Effector memory CD4-positive, alpha-beta T cell (primary cell): ENCODE results near the gene PDX1.
"Not testable (repeated sequence)": the region's sequence is repeated elsewhere in the genome, so short reads cannot be mapped to it uniquely, and the experiment has no call there.

Source experiments
- DNase-seq, 3 donors: peaks; one replicate each; pipeline ENCODE4 v3.0.0-alpha.2; 2020
- H3K27ac ChIP-seq: 2 replicates; pipeline ENCODE4 v1.7.0; 2013; ENCODE audit warnings: mild to moderate bottlenecking, low read length, moderate library complexity; ENCODE audit not compliant: insufficient read depth, poor library complexity, severe bottlenecking
- H3K27me3 ChIP-seq: replicated peaks from 2 replicates; pipeline ENCODE4 v1.7.0; 2013; ENCODE audit warnings: mild to moderate bottlenecking, low read length; ENCODE audit not compliant: insufficient read depth, control insufficient read depth, poor library complexity, severe bottlenecking
- H3K36me3 ChIP-seq: 2 replicates; pipeline ENCODE4 v1.7.0; 2013; ENCODE audit warnings: mild to moderate bottlenecking, low read length, moderate library complexity; ENCODE audit not compliant: control insufficient read depth, insufficient read depth
- H3K4me1 ChIP-seq: 2 replicates; pipeline ENCODE4 v1.7.0; 2013; ENCODE audit warnings: low read length, mild to moderate bottlenecking; ENCODE audit not compliant: control insufficient read depth, insufficient read depth, poor library complexity, severe bottlenecking
- H3K4me3 ChIP-seq: 2 replicates; pipeline ENCODE4 v1.7.0; 2013; ENCODE audit warnings: low read length, low read depth, mild to moderate bottlenecking; ENCODE audit not compliant: insufficient read depth, poor library complexity, severe bottlenecking
- H3K9me3 ChIP-seq: 2 replicates; pipeline ENCODE4 v1.7.0; 2013; ENCODE audit warnings: mild to moderate bottlenecking, low read length, moderate library complexity; ENCODE audit not compliant: control insufficient read depth

Gene PDX1

DNA sequence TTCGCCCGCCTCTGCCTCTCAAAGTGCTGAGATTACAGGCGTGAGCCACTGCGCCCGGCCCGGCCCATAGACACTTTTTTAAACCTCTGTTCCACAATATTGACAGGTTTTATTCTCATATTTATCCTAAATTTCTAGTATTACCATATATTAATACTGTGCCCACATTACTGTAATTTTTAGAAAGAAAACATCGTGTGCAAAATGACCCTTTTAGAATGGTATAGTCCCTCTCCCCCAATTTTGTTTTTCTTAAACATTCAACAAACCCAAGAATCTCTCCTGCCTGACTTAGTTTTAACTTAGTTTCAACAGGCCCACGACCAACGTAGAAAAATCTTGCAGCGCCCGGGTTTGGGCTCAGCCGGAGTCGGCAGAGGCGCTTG is 40.2 kb downstream of the PDX1 start:
- H3K27me3 ChIP-seq: peaks cover 33% of the 10 kb centered on the region

DNA sequence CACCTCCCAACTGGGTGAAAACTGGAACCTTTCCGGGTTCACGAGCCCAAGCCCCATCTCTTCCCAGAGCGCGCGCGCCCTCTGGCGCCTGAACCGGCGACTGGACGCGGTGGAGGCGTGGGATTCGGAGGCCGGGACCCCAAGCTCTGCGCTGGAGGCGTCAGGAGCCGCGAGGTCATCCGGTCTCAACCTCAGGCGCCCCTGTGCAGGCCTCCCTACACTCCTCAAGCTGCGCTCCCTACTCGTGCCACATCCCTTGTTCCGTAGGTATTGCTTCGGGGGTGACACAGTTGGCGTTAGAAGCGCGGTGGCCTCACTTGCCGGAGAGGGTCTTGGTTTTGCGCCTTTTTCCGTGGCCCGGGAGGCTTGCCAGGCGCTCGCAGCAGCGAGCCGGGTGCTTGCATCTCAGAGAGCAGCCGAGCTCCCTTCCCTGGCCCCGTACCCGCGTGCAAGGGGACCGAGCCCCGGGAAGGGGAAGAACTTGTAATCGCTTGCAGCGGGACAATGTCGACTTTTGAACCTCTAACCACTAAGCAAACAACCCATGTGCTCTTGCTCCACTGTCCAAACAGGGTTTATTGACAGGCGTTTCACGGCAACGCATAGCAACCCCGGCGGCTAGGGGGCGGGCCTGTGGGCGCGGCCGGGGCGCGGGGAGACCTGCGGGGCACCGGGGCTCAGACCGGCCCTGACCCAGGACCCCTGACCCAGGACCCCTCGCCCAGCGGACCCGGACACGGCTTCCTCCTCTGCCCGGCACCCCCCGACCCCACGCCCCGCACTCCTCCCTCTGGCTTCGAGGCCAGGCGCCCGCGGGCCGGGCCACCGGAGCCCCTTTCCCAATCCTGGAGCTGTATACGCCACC is 40.8 kb downstream of the PDX1 start:
- DNase-seq: no peak
- Histone ChIP-seq H3K9me3 (no peaks in the 10 kb centered on the region), H3K27me3 (peaks cover 31% of the 10 kb centered on the region), H3K36me3 (no peaks in the 10 kb centered on the region), H3K27ac (no peak overlapping the region), H3K4me3 (peak overlapping the region; percentile 41), H3K4me1 (peaks cover 15% of the 10 kb centered on the region)

More for the DNA sequence above, 40.2 kb downstream of the PDX1 start:
- DNase-seq: no peak
- Histone ChIP-seq H3K27ac (no peak overlapping the region), H3K4me1 (peaks cover 15% of the 10 kb centered on the region), H3K36me3 (no peaks in the 10 kb centered on the region), H3K9me3 (no peaks in the 10 kb centered on the region), H3K4me3 (peak overlapping the region; percentile 41)

DNA sequence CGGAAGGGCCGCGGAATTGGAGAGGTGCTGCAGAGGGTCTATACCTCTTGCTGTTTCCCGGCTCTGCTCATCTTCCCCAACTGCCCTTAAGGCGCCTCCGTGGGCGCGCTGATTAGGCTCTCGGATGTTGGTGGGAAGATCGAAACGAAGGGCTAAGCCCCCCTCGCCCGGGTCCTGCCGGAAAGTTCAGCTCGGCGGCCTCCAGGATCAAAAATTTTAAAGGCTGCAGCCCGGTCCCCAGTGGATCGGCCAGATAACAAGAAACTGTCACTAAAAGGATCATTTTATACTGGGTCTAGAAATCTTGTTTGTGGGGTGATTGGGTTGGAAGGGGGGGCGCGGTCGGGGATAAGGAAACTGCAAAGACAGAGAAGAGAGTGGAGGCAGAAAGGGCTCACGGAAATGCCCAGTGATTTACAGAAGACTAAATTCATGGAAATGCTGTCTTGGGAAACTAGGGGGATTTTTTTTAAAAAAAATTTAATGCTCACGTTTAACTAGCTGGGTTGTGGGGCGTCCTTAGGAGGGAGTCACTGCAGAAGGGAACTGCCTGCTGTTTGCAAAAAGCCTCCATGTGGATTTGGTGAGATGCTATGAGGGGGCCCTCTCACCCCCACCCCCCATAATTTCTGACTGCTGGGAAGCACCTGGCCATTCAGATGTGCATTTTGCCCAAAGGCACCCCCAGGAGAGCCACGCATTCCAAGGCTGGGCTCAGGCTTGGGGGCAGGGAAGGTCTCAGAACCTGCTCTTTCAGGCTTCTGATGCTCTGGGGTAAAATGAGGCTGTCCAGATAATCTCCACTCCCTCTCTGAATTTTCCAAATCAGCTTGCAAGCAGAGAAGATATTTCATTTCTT is 41.7 kb downstream of the PDX1 start:
- DNase-seq: no peak
- H3K4me1 ChIP-seq: peaks cover 15% of the 10 kb centered on the region
- peaks cover 34% of the 10 kb centered on the region for H3K27me3 ChIP-seq
- no peaks in the 10 kb centered on the region for H3K9me3 ChIP-seq
- H3K27ac ChIP-seq: no peak overlapping the region
- H3K36me3 ChIP-seq: no peaks in the 10 kb centered on the region
- no peak overlapping the region for H3K4me3 ChIP-seq

DNA sequence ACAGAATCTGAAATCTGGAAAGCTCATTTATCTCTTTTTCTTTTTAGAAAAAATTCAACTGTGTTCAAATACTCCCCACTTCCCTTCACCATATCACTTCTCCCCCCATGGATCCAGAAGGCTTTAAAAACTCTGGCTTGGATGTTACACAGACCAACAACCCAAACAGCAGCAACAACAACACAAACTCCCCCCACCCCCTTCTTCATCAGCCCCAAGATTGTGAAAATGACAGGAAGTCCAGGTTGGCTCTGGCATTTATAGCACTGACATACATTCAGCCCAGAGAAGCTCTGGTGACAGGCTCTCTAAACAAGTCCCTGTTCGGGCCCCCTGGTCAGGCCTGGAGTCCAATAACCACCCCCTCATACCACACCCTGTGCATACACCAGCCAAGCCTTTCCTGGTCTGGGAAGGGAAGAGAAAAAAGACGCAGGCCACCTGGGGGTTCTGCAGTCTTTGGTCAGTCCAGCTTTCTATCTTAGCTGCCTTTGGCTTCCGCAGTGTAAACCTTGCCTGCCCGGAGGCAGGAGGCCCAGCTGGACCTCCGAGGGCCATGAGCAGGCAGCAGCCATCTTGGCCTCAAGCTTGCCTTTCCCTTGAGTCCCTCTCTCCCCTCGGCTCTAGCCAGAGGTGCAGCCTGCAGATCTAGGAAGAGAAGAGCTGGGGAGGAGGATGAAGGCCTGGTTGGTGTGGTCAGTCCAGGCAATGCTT is 42.5 kb downstream of the PDX1 start:
- Histone ChIP-seq H3K9me3 (no peaks in the 10 kb centered on the region), H3K27ac (no peak overlapping the region), H3K4me1 (peaks cover 15% of the 10 kb centered on the region), H3K36me3 (no peaks in the 10 kb centered on the region), H3K4me3 (no peak overlapping the region), H3K27me3 (peaks cover 38% of the 10 kb centered on the region)
- DNase-seq: no peak

DNA sequence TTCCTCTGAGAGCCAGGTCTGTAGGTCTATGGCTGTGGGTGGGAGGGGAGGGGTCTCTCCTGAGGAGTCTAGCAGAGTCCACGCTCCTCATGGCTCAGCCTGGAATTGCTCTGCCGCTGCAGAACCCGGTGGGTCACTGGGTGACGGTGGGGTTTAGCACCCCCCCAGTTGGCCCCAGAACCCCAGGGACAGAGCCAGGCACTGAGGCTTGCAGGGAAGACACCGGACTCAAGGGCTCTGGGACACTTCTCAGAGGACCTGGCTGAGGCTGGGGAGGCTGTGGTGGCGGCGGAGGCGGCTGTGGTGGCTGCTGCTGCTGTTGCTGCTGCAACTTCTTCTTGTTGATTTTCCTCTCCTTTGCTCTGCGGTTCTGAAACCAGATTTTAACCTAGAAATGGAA is 43.2 kb downstream of the PDX1 start:
- no peak overlapping the region for H3K27ac ChIP-seq
- peaks cover 15% of the 10 kb centered on the region for H3K4me1 ChIP-seq
- H3K27me3 ChIP-seq: peaks cover 40% of the 10 kb centered on the region
- H3K4me3 ChIP-seq: no peak overlapping the region
- no peaks in the 10 kb centered on the region for H3K36me3 ChIP-seq
- H3K9me3 ChIP-seq: no peaks in the 10 kb centered on the region
- no peak for DNase-seq

DNA sequence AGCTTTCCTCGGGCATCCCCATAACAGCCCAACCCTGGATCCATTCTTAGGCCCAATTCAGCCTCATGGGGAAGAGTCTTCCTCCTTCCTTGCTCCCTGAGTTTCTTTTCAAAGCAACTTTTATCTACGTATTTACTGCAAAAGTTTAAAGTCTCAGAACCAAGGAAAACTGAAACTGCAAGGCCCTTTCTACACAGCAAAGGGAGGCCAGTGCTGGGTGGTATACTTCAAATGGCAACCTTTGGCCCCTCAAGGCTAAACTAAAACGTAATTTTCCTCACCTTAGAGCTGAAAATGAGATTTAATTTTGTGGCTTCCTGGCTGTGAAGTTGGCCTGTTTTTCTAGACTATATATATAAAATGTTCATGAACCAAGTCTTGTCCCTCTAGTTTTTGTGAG is 43.7 kb downstream of the PDX1 start:
- no peaks in the 10 kb centered on the region for H3K36me3 ChIP-seq
- no peak overlapping the region for H3K27ac ChIP-seq
- no peak for DNase-seq
- H3K4me3 ChIP-seq: no peak overlapping the region
- peaks cover 37% of the 10 kb centered on the region for H3K27me3 ChIP-seq
- peaks cover 20% of the 10 kb centered on the region for H3K4me1 ChIP-seq
- no peaks in the 10 kb centered on the region for H3K9me3 ChIP-seq

DNA sequence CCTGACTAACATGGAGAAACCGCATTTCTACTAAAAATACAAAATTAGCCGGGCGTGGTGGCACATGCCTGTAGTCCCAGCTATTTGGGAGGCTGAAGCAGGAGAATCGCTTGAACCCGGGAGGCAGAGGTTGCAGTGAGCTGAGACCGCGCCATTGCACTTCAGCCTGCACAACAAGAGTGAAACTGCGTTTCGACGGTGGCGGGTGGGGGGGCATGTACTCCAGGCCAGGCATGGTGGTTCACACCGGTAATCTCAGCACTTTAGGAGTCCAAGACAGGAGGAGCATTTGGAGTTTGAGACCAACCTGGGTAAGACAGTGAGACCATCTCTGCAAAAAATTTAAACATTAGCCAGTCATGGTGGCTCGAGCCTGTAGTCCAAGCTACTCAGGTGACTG is 44.4 kb downstream of the PDX1 start:
- peaks cover 40% of the 10 kb centered on the region for H3K27me3 ChIP-seq
- H3K36me3 ChIP-seq, H3K9me3 ChIP-seq, DNase-seq, H3K27ac ChIP-seq, H3K4me3 ChIP-seq: not testable (repeated sequence)
- H3K4me1 ChIP-seq: peaks cover 24% of the 10 kb centered on the region

DNA sequence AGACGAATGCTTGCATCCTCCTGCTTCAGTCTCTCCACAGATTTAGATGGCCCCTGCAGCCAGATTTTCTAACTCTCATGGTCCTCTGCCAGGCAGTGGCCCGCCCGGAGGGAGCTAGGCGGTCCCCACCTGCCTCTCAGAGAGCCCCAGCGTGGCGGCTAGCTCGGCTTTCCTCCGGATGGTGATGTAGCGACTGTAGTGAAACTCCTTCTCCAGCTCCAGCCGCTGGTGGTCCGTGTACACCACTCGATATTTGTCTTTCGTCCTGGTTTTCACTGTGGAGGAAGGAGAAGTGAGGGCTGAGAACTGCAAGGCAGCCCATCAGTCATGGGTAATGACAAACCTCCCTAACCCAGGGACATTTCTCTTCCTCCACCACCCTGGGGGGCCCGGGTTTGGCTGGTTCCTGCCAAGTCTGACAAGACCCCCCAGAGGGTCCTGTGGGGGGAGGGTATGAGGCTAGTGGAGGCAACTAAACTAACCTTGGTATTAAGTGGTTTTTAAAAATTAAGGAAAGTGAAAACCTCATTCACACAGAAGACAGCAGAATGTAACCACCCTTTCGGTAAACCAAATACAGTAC is 45.0 kb downstream of the PDX1 start:
- DNase-seq: no peak
- Histone ChIP-seq H3K9me3 (no peaks in the 10 kb centered on the region), H3K36me3 (no peaks in the 10 kb centered on the region), H3K27ac (no peak overlapping the region), H3K4me1 (peaks cover 24% of the 10 kb centered on the region), H3K27me3 (peaks cover 43% of the 10 kb centered on the region), H3K4me3 (no peak overlapping the region)

DNA sequence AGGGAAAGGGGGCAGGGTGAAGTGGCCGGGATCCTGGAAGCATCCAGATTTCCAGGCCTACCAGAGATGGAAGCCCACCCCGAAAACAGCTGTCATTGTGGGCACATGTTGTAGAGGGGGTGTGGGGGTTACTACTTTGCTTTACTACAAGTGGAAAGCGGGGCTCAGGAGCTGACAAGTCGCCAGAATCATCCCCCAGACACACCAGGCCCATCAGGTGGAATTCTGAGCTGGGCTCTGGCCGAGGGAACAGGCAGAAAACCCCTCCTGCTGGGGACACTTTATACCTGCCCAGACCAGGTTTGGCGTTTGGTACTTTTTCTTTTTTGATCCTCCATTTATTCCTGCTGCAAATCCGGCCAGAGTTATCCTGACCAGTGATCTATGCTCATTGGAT is 45.5 kb downstream of the PDX1 start:
- Histone ChIP-seq H3K27me3 (peaks cover 43% of the 10 kb centered on the region), H3K4me3 (no peak overlapping the region), H3K27ac (no peak overlapping the region), H3K36me3 (no peaks in the 10 kb centered on the region), H3K9me3 (no peaks in the 10 kb centered on the region), H3K4me1 (peaks cover 20% of the 10 kb centered on the region)
- DNase-seq: no peak
